Ovary (tissue), 9 donors: ENCODE data around the gene MED13. TPM values are rescaled to one million over a fixed set of nuclear protein-coding genes. Genes with fewer than 3 reads are reported as not detected.

ENCODE experiments used
- DNase-seq, 5 donors: peaks; one replicate each; pipeline ENCODE4 v3.0.0-alpha.2; 2019 to 2020
- H3K27ac ChIP-seq, 2 donors: fragments of 200-600 bp; one replicate each; pipeline versions ENCODE4 v1.5.1 to v1.8.0; 2019 to 2022
- H3K27me3 ChIP-seq: fragments of 200-600 bp; one replicate; pipeline ENCODE4 v1.8.0; 2022
- H3K36me3 ChIP-seq: fragments of 200-600 bp; sonication (generic); one replicate; pipeline ENCODE4 v1.5.1; 2019
- H3K4me1 ChIP-seq: one replicate; pipeline ENCODE4 v1.8.1; 2013; ENCODE audit warnings: mild to moderate bottlenecking, moderate library complexity; ENCODE audit not compliant: insufficient read depth
- H3K4me3 ChIP-seq: fragments of 200-600 bp; sonication (generic); one replicate; pipeline ENCODE4 v1.5.1; 2017
- H3K9me3 ChIP-seq, 2 donors: fragments of 200-600 bp in 1 of 2; sonication (generic) in 1 of 2; one replicate each; pipeline versions ENCODE4 v1.5.1 to v1.8.1; 2013 to 2019; ENCODE audit warnings: mild to moderate bottlenecking in 1 of 2, moderate library complexity in 1 of 2
- CTCF ChIP-seq, 3 donors: fragments of 450-650 bp in 2 of 3; fragments of 200-600 bp in 1 of 3; IDR thresholded peaks; one replicate each; pipeline versions ENCODE4 v1.5.1 to v1.8.0; 2016 to 2022; ENCODE audit warnings: antibody characterized with exemption in 3 of 3, mild to moderate bottlenecking in 1 of 3
- EP300 ChIP-seq: sonication (generic); formaldehyde crosslinking; IDR thresholded peaks from one replicate; pipeline ENCODE4 v1.6.1; 2017; ENCODE audit warnings: antibody characterized with exemption
- POLR2A ChIP-seq: fragments of 450-650 bp; IDR thresholded peaks from one replicate; pipeline ENCODE4 v1.6.1; 2017; ENCODE audit warnings: antibody characterized with exemption, mild to moderate bottlenecking, moderate library complexity
- WGBS, 3 donors: extraction: QIAGEN DNeasy Blood & Tissue Kit in 1 of 3; methylation state at CpG; one replicate each; pipeline versions ENCODE4 v1.1.5 to v1.1.7; 2013 to 2017; 5-methylcytosine and 5-hydroxymethylcytosine counted together
- intact Hi-C, 4 donors: fragments of 100-400 bp; cut with DNase I; formaldehyde crosslinking; loops; one replicate each; pipeline versions ENCODE4 v1.11.0 to v1.15.1; 2022 to 2023
- polyA plus RNA-seq, 2 donors: library from polyadenylated mRNA; stranded (reverse); fragments of 200-250 nt in 1 of 2; fragments of 350-450 nt in 1 of 2; fragmentation: Illumina TruSeq in 1 of 2; extraction: RNeasy Lipid Tissue Mini Kit (QIAGEN cat#74804) in 1 of 2; gene quantifications; one replicate each; pipeline ENCODE4 v1.2.3, GENCODE V29; 2013 to 2014
- total RNA-seq, 7 donors: library from RNA; depleted of rRNA in 2 of 7; stranded (reverse); fragments of >200 nt in 2 of 7; fragmentation: NEBNext Ultra II Directional in 3 of 7; extraction: Animal tissue kit (Norgen Biotek cat#: 25700) in 3 of 7; gene quantifications; one replicate each; pipeline versions ENCODE4 v1.1.0 to v1.2.4, GENCODE V29; 2016 to 2023
- donor health status: DM: no; HTN: no; CAD: no; lungs with moderate emphysema.
- donor health status: DM: no; HTN: no; CAD: no.
- donor health status: Bipolar disorder and iron deficiency.
- donor health status: DM: yes; HTN: yes; CAD: no.
- donor health status: DM: no; HTN: no; CAD: no.
- donor health status: DM: yes; HTN: yes; CAD: no.

MED13 gene
- total and polyA plus RNA-seq, 9 donors = 10.4 to 85.1 (median 55.8) TPM

- 92 to 98% (median 96%) methylated on average over 2 of the region's 2 CpGs for WGBS, 3 donors
- intact Hi-C loops = no loop called here
- Histone ChIP-seq H3K27me3 (no peaks in the 10 kb centered on the region), H3K4me1 (peaks cover 1% of the 10 kb centered on the region), H3K27ac (no peak overlapping the region), H3K4me3 (no peak overlapping the region), H3K36me3 (no peaks in the 10 kb centered on the region), H3K9me3 (no peaks in the 10 kb centered on the region)
- DNase-seq = no peak
- TF ChIP-seq POLR2A = no peak
- TF ChIP-seq CTCF (IDR thresholded peaks at IDR 0.05) = no peak
- no peak for TF ChIP-seq EP300
Observed at GRCh38 chr17:62086737-62087136, 21.7 kb upstream of the MED13 start.

- 2 to 27% (median 11%) methylated on average over 7 of the region's 7 CpGs for WGBS, 3 donors
- TF ChIP-seq EP300 = no peak
- TF ChIP-seq CTCF (IDR thresholded peaks at IDR 0.05) = no peak
- no peak for TF ChIP-seq POLR2A
- H3K36me3 ChIP-seq = no peaks in the 10 kb centered on the region
- no peaks in the 10 kb centered on the region for H3K9me3 ChIP-seq
- no peak overlapping the region for H3K4me3 ChIP-seq
- no peak overlapping the region for H3K27ac ChIP-seq
- intact Hi-C loops = no loop called here
- peaks cover 1% of the 10 kb centered on the region for H3K4me1 ChIP-seq
- no peak for DNase-seq
- no peaks in the 10 kb centered on the region for H3K27me3 ChIP-seq
Observed at GRCh38 chr17:62085511-62086408, 20.7 kb upstream of the MED13 start.

GRCh38 chr17:62084585-62084984 lies 19.5 kb upstream of the MED13 start:
- Histone ChIP-seq H3K4me3 (no peak overlapping the region), H3K27ac (no peak overlapping the region), H3K36me3 (no peaks in the 10 kb centered on the region), H3K4me1 (peaks cover 1% of the 10 kb centered on the region), H3K9me3 (no peaks in the 10 kb centered on the region), H3K27me3 (no peaks in the 10 kb centered on the region)
- 83 to 85% (median 83%) methylated on average over 3 of the region's 3 CpGs for WGBS, 3 donors
- TF ChIP-seq EP300 = no peak
- TF ChIP-seq POLR2A = no peak
- no peak for TF ChIP-seq CTCF (IDR thresholded peaks at IDR 0.05)
- intact Hi-C loops = no loop called here
- DNase-seq = no peak

GRCh38 chr17:62083651-62084050 lies 18.6 kb upstream of the MED13 start:
- H3K27ac ChIP-seq = no peak overlapping the region
- intact Hi-C loops = no loop called here
- no peaks in the 10 kb centered on the region for H3K27me3 ChIP-seq
- DNase-seq = no peak
- WGBS, 3 donors = 88 to 89% (median 89%) methylated on average over 3 of the region's 3 CpGs
- no peak overlapping the region for H3K4me3 ChIP-seq
- peaks cover 1% of the 10 kb centered on the region for H3K4me1 ChIP-seq
- H3K9me3 ChIP-seq = no peaks in the 10 kb centered on the region
- no peaks in the 10 kb centered on the region for H3K36me3 ChIP-seq
- TF ChIP-seq POLR2A (no peak), EP300 (no peak), CTCF (IDR thresholded peaks at IDR 0.05) (no peak)
